T-helper 1 cell treated with Interleukin-12 subunit alpha and Interleukin-12 subunit beta and Interleukin-4 antibody, amounts not matched to agents 30 μg/mL and 1 μg/mL, for 36 hours (primary cell): ENCODE data around the gene CACNG1.

Experiments used
- H3K27ac Mint-ChIP-seq: one replicate; pipeline ENCODE4 v1.8.0; 2021; ENCODE audit warnings: mild to moderate bottlenecking, mixed read lengths
- H3K27me3 Mint-ChIP-seq: one replicate; pipeline ENCODE4 v1.8.0; 2021; ENCODE audit warnings: low read depth, mixed read lengths
- H3K36me3 Mint-ChIP-seq: one replicate; pipeline ENCODE4 v1.8.0; 2021; ENCODE audit warnings: low read depth, mixed read lengths
- H3K4me1 Mint-ChIP-seq: one replicate; pipeline ENCODE4 v1.8.0; 2021; ENCODE audit warnings: low read depth, mixed read lengths
- H3K4me3 Mint-ChIP-seq: one replicate; pipeline ENCODE4 v1.8.0; 2021; ENCODE audit warnings: mild to moderate bottlenecking, moderate library complexity, mixed read lengths
- H3K9me3 Mint-ChIP-seq: one replicate; pipeline ENCODE4 v1.8.0; 2021; ENCODE audit warnings: mixed read lengths

CACNG1 gene

DNA sequence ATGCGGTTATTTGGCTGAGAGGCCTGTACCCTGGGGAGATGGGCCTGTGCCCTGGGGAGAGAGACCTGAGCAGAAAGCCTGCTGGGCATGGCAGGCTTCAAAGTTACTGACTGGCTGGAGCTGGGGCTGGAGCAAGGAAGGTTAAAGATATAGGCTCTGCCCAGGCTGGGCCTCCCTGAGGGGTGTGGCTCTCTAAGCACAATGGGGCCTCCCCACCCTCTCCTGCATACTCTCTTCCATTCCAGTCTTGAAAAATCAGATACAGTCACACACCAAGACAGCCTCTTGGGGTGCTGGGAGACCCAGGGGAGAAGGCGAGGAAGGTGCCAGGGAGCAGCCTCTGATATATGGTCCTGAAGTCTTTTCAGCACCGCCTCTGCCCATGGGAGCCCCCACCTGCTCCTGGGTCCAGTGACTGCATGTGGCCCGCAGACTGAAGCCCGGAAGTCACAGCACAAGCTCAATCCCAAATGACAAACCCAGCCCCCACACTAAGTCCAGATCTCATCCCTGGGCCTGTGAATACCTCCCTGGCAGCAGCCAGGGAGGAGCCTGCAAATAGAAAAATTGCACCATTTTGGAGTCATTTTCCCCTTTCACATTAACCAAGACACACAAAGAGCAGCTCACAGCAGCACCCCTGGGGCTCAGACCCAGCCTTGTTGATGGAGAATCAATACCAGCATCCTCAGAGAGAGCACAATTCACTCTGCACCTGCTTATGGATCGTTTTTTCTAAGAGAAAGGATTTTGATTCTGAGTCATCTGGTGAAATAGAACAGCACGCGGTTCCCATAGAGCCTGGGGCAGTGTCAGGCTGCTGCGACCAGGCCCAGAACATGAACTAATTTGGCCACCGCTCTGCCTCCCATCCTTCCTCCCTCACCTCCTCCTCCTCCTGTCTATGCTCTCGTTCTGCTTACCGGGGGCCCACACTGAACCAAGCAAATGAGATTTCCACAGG, 25.6 kb upstream of the CACNG1 start:
- H3K27ac Mint-ChIP-seq, result no peak overlapping the region
- H3K4me3 Mint-ChIP-seq, result no peak overlapping the region
- H3K4me1 Mint-ChIP-seq, result no peaks in the 10 kb centered on the region
- no peaks in the 10 kb centered on the region for H3K9me3 Mint-ChIP-seq
- H3K36me3 Mint-ChIP-seq, result no peaks in the 10 kb centered on the region
- no peaks in the 10 kb centered on the region for H3K27me3 Mint-ChIP-seq

GRCh38 chr17:67019809-67020208, 24.5 kb upstream of the CACNG1 start:
- Mint-ChIP-seq H3K27me3 (no peaks in the 10 kb centered on the region), H3K36me3 (no peaks in the 10 kb centered on the region), H3K9me3 (no peaks in the 10 kb centered on the region), H3K4me3 (no peak overlapping the region), H3K4me1 (no peaks in the 10 kb centered on the region), H3K27ac (no peak overlapping the region)

- Mint-ChIP-seq H3K36me3 (no peaks in the 10 kb centered on the region), H3K4me3 (no peak overlapping the region), H3K27ac (no peak overlapping the region), H3K9me3 (no peaks in the 10 kb centered on the region), H3K4me1 (no peaks in the 10 kb centered on the region), H3K27me3 (no peaks in the 10 kb centered on the region)
Observed at GRCh38 chr17:67020293-67020766, 24.0 kb upstream of the CACNG1 start.

GRCh38 chr17:67021196-67021595, 23.2 kb upstream of the CACNG1 start:
- Mint-ChIP-seq H3K27me3 (no peaks in the 10 kb centered on the region), H3K4me3 (no peak overlapping the region), H3K27ac (no peak overlapping the region), H3K4me1 (no peaks in the 10 kb centered on the region), H3K9me3 (no peaks in the 10 kb centered on the region), H3K36me3 (no peaks in the 10 kb centered on the region)

GRCh38 chr17:67021743-67022450, 22.5 kb upstream of the CACNG1 start:
- Mint-ChIP-seq H3K27ac (no peak overlapping the region), H3K36me3 (no peaks in the 10 kb centered on the region), H3K27me3 (no peaks in the 10 kb centered on the region), H3K4me1 (no peaks in the 10 kb centered on the region), H3K4me3 (no peak overlapping the region), H3K9me3 (no peaks in the 10 kb centered on the region)

GRCh38 chr17:67022451-67022810, 21.9 kb upstream of the CACNG1 start:
- no peaks in the 10 kb centered on the region for H3K9me3 Mint-ChIP-seq
- no peaks in the 10 kb centered on the region for H3K4me1 Mint-ChIP-seq
- H3K27me3 Mint-ChIP-seq, result no peaks in the 10 kb centered on the region
- no peak overlapping the region for H3K27ac Mint-ChIP-seq
- no peaks in the 10 kb centered on the region for H3K36me3 Mint-ChIP-seq
- H3K4me3 Mint-ChIP-seq, result no peak overlapping the region

- Mint-ChIP-seq H3K36me3 (no peaks in the 10 kb centered on the region), H3K4me3 (no peak overlapping the region), H3K27ac (no peak overlapping the region), H3K4me1 (no peaks in the 10 kb centered on the region), H3K9me3 (no peaks in the 10 kb centered on the region), H3K27me3 (no peaks in the 10 kb centered on the region)
Observed at GRCh38 chr17:67024736-67025135, 19.6 kb upstream of the CACNG1 start.

DNA sequence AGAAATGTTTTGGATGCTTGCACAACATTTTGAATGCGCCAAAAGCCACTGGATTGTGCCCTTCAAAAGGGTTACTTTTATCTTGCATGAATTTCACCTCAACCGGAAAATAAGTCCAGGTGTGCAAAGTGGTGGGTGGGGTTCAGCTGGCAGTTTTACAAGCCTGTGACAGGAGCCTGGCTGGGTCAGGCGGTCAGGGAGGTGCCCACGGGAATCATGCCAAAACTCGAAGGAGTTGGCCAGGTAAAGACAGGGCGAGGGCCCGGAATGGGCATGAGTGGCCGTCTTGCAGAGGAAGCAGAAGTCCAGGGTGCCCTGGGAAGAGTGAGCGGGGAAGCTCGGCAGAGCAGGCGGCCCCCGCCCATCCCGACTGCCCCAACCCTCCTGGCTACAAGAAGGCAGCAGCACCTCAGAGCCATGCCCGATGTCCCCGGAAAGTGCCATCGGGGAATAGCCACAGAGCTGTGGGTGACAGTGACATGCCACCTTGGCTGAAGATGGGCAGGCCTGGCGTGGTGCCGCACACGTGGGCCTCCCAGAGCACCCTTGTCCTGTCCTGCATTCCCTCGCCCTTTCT, 19.1 kb upstream of the CACNG1 start:
- H3K27me3 Mint-ChIP-seq, result no peaks in the 10 kb centered on the region
- H3K9me3 Mint-ChIP-seq, result no peaks in the 10 kb centered on the region
- H3K36me3 Mint-ChIP-seq, result no peaks in the 10 kb centered on the region
- H3K4me1 Mint-ChIP-seq, result no peaks in the 10 kb centered on the region
- H3K27ac Mint-ChIP-seq, result no peak overlapping the region
- no peak overlapping the region for H3K4me3 Mint-ChIP-seq

DNA sequence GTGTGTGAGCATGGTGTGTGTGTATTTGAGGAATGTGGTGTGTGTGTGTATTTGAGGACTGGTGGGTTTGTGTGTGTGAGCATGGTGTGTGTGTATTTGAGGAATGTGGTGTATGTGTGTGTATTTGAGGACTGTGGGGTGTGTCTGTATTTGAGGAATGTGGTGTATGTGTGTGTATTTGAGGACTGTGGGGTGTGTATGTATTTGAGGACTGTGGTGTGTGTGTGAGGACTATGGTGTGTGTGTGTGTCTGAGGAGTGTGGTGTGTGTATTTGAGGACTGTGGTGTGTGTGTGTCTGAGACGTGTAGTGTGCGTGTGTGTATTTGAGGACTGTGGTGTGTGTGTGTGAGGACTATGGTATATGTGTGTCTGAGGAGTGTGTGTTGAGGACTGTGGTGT, 18.0 kb upstream of the CACNG1 start:
- no peak overlapping the region for H3K27ac Mint-ChIP-seq
- no peaks in the 10 kb centered on the region for H3K4me1 Mint-ChIP-seq
- H3K36me3 Mint-ChIP-seq, result no peaks in the 10 kb centered on the region
- H3K27me3 Mint-ChIP-seq, result no peaks in the 10 kb centered on the region
- H3K4me3 Mint-ChIP-seq, result no peak overlapping the region
- no peaks in the 10 kb centered on the region for H3K9me3 Mint-ChIP-seq

DNA sequence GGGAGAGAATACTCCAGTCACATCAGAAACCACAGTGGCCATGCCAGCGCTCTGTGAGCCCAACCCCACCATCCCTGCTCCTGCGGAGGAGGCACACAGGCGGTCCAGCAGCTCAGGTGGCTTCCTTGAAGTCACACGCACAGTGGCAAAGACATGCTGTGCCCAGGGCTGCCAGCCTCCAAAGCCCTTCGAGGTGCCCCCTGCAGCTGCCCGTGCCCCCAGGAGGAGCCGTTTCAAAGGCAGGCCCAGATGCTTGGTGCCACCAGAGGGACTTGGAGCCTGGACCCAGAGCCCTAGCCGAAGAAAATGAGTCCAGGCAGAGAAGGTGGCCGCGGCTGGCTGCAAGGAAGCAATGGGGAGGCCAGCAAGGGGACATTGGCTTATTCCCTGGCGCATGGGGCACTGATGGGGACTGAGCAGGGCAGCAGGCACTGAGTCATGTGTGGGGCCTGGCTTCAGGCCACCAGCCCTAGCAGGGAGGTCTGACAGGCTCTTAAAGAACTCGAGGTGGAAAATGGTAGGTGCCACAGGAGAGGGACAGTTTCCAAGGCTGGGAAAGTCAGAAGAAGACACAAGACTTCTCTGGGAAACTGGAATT, 17.2 kb upstream of the CACNG1 start:
- Mint-ChIP-seq H3K9me3 (no peaks in the 10 kb centered on the region), H3K27me3 (no peaks in the 10 kb centered on the region), H3K27ac (no peak overlapping the region), H3K4me1 (no peaks in the 10 kb centered on the region), H3K4me3 (no peak overlapping the region), H3K36me3 (no peaks in the 10 kb centered on the region)

DNA sequence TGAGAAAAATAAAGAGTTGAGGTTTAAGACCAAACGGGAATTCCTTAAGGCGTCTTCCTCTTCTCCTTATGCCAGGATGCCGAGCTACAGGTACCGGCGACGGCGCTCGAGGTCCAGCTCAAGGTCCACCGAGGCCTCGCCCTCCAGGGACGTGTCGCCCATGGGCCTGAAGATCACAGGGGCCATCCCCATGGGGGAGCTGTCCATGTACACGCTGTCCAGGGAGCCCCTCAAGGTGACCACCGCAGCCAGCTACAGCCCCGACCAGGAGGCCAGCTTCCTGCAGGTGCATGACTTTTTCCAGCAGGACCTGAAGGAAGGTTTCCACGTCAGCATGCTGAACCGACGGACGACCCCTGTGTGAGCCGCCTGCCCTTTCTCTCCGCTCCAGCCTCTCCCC, 13.7 kb upstream of the CACNG1 start:
- Mint-ChIP-seq H3K4me1 (no peaks in the 10 kb centered on the region), H3K9me3 (no peaks in the 10 kb centered on the region), H3K27ac (no peak overlapping the region), H3K4me3 (no peak overlapping the region), H3K36me3 (no peaks in the 10 kb centered on the region), H3K27me3 (no peaks in the 10 kb centered on the region)

- H3K36me3 Mint-ChIP-seq, result no peaks in the 10 kb centered on the region
- no peak overlapping the region for H3K4me3 Mint-ChIP-seq
- H3K27me3 Mint-ChIP-seq, result peaks cover under 1% of the 10 kb centered on the region
- H3K9me3 Mint-ChIP-seq, result no peaks in the 10 kb centered on the region
- no peaks in the 10 kb centered on the region for H3K4me1 Mint-ChIP-seq
- no peak overlapping the region for H3K27ac Mint-ChIP-seq
Observed at GRCh38 chr17:67032382-67032781, 12.0 kb upstream of the CACNG1 start.

GRCh38 chr17:67032985-67033384, 11.4 kb upstream of the CACNG1 start:
- Mint-ChIP-seq H3K36me3 (no peaks in the 10 kb centered on the region), H3K27ac (no peak overlapping the region), H3K27me3 (peaks cover 3% of the 10 kb centered on the region), H3K4me1 (no peaks in the 10 kb centered on the region), H3K9me3 (no peaks in the 10 kb centered on the region), H3K4me3 (no peak overlapping the region)

GRCh38 chr17:67033613-67034012, 10.7 kb upstream of the CACNG1 start:
- Mint-ChIP-seq H3K4me3 (no peak overlapping the region), H3K27ac (no peak overlapping the region), H3K27me3 (peaks cover 7% of the 10 kb centered on the region), H3K36me3 (no peaks in the 10 kb centered on the region), H3K9me3 (no peaks in the 10 kb centered on the region), H3K4me1 (no peaks in the 10 kb centered on the region)
